Nephron (organoid): ENCODE results near the gene OGDH.
"Not testable (repeated sequence)": the region's sequence is repeated elsewhere in the genome, so short reads cannot be mapped to it uniquely, and the experiment has no call there.

ENCODE experiments used
- H3K27ac Mint-ChIP-seq, 3 experiments: 2 replicates each; pipeline ENCODE4 v1.8.0; 2020; ENCODE audit warnings: mixed read lengths in 3 of 3, mild to moderate bottlenecking in 2 of 3, moderate library complexity in 1 of 3
- H3K27me3 Mint-ChIP-seq: 2 replicates; pipeline ENCODE4 v1.8.0; 2021; ENCODE audit warnings: low read depth, mild to moderate bottlenecking, moderate library complexity, mixed read lengths
- H3K36me3 Mint-ChIP-seq: 2 replicates; pipeline ENCODE4 v1.8.0; 2020; ENCODE audit warnings: low read depth, mixed read lengths
- H3K4me1 Mint-ChIP-seq: 2 replicates; pipeline ENCODE4 v1.8.0; 2020; ENCODE audit warnings: mixed read lengths
- H3K4me3 Mint-ChIP-seq, 3 experiments: 2 replicates each; pipeline ENCODE4 v1.8.0; 2020; ENCODE audit warnings: mild to moderate bottlenecking in 3 of 3, mixed read lengths in 3 of 3, moderate library complexity in 2 of 3
- H3K9me3 Mint-ChIP-seq: 2 replicates; pipeline ENCODE4 v1.8.0; 2020; ENCODE audit warnings: mixed read lengths
- TF ChIP-seq, protein P1 (sequence below), 3 experiments: fragments of 200-600 bp; sonication (generic); IDR thresholded peaks; one replicate each; pipeline ENCODE4 v1.5.0; 2021; ENCODE audit warnings: antibody characterized with exemption in 3 of 3; ENCODE audit not compliant: unreplicated experiment in 3 of 3

OGDH gene

DNA sequence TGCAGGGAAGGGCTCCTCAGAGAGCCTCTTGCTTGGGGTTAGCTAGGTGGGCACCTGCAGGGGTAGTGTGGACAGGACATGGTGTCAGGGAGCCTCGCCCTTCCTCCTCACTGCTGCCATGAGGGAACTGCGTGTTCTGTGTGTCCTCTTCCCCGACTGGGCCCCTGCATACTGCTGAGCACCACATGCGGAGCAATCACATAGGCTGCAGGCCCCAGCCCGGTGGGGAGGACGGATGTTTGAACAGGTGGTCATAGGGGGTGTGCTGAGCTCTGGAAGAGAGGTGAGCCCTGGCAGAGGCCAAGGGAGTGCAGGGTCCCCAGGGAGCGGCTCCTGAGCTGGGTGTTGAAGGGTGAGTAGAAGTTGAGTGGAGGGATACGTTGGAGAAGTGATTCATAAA, 93.9 kb downstream of the OGDH start:
- peaks cover 3% of the 10 kb centered on the region for H3K9me3 Mint-ChIP-seq
- no peak overlapping the region for H3K27ac Mint-ChIP-seq
- TF ChIP-seq, protein P1, sequence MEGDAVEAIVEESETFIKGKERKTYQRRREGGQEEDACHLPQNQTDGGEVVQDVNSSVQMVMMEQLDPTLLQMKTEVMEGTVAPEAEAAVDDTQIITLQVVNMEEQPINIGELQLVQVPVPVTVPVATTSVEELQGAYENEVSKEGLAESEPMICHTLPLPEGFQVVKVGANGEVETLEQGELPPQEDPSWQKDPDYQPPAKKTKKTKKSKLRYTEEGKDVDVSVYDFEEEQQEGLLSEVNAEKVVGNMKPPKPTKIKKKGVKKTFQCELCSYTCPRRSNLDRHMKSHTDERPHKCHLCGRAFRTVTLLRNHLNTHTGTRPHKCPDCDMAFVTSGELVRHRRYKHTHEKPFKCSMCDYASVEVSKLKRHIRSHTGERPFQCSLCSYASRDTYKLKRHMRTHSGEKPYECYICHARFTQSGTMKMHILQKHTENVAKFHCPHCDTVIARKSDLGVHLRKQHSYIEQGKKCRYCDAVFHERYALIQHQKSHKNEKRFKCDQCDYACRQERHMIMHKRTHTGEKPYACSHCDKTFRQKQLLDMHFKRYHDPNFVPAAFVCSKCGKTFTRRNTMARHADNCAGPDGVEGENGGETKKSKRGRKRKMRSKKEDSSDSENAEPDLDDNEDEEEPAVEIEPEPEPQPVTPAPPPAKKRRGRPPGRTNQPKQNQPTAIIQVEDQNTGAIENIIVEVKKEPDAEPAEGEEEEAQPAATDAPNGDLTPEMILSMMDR (IDR thresholded peaks at IDR 0.05; ENCODE audit: unreplicated experiment in 3 of 3): no peak
- H3K27me3 Mint-ChIP-seq: no peaks in the 10 kb centered on the region
- H3K4me1 Mint-ChIP-seq: no peaks in the 10 kb centered on the region
- H3K4me3 Mint-ChIP-seq: no peak overlapping the region
- H3K36me3 Mint-ChIP-seq: peaks cover 83% of the 10 kb centered on the region

DNA sequence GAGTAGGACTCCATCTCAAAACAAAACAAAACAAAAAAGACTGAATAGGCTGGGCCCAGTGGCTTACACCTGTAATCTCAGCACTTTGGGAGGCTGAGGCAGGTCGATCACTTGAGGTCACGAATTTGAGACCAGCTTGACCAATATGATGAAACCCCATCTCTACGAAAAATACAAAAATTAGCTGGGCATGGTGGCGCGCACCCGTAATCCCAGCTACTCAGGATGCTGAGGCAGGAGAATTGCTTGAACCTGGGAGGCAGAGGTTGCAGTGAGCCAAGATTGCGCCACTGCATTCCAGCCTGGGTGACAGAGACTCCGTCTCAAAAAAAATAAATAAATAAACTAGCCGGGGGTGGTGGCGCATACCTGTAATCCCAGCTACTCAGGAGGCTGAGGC, 97.0 kb downstream of the OGDH start:
- H3K9me3 Mint-ChIP-seq, H3K27me3 Mint-ChIP-seq, H3K4me3 Mint-ChIP-seq, H3K27ac Mint-ChIP-seq, H3K4me1 Mint-ChIP-seq: not testable (repeated sequence)
- H3K36me3 Mint-ChIP-seq: peaks cover 69% of the 10 kb centered on the region

DNA sequence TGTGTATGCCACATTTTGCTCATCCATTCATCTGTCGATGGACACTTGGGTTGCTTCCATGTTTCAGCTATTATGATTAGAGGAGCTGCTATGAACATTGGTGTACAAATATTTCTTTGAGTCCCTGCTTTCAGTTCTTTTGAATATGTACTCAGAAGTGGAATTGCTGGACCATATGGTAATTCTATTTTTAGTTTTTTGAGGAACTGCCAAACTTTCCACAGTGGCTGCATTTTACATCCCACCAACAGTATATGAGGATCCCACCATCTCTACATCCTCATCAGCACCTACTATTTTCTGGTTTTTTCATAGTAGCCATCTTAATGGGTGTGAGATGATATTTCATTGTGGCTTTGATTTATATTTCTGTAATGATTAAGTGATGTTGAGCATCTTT, 97.5 kb downstream of the OGDH start:
- H3K36me3 Mint-ChIP-seq: peaks cover 67% of the 10 kb centered on the region
- no peaks in the 10 kb centered on the region for H3K4me1 Mint-ChIP-seq
- H3K27me3 Mint-ChIP-seq: no peaks in the 10 kb centered on the region
- no peak overlapping the region for H3K4me3 Mint-ChIP-seq
- H3K9me3 Mint-ChIP-seq: peaks cover 2% of the 10 kb centered on the region
- no peak overlapping the region for H3K27ac Mint-ChIP-seq
- TF ChIP-seq, protein P1 (IDR thresholded peaks at IDR 0.05; ENCODE audit: unreplicated experiment in 3 of 3): no peak

DNA sequence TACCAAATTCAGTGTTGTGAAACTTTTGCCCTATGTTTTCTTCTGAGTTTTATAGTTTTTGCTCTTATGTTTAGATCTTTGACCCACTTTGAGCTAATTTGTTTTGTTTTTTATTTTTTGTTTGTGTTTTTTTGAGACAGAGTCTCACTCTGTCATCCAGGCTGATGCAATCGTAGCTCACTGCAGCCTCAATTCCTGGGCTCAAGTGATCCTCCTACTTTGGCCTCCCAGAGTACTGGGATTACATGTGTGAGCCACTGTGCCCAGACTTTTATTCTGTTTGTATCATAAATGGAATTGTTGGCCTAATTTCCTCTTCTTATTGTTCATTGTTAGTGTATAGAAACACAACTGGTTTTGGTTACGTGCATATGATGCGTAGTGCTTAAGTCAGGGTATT, 99.0 kb downstream of the OGDH start:
- Mint-ChIP-seq H3K4me1 (no peaks in the 10 kb centered on the region), H3K9me3 (peaks cover 2% of the 10 kb centered on the region), H3K27me3 (no peaks in the 10 kb centered on the region), H3K27ac (no peak overlapping the region), H3K4me3 (no peak overlapping the region), H3K36me3 (peaks cover 58% of the 10 kb centered on the region)
- TF ChIP-seq, protein P1 (IDR thresholded peaks at IDR 0.05; ENCODE audit: unreplicated experiment in 3 of 3): no peak

DNA sequence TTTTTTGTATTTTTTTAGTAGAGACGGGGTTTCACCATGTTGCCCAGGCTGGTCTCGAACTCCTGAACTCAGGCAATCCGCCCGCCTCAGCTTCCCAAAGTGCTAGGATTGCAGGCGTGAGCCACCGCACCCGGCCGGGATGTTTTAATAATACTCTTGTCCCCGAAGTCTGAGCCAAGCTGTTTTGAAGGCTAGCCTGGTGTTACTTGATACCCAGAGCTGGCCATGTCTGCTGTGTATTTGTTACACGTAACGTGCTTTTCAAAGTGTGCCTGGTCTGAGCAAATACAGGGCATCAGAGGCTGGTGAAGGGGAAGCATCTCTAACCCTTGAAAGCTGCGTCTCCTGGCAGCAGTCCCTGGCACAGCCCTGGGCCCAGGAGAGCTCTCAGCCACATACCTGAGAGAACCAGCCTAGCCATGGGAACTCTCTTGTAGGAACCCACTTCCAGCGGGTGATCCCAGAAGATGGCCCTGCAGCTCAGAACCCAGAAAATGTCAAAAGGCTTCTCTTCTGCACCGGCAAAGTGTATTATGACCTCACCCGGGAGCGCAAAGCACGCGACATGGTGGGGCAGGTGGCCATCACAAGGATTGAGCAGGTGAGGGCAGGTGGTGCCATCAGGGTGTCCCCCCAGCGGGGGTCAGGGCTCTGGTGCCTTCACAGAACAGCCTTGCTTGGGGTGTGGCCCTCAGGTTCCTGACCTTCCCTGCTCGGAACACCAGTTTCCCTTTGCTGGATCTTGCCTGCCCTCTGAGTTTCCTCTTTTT, 100.5 kb downstream of the OGDH start:
- TF ChIP-seq, protein P1 (IDR thresholded peaks at IDR 0.05; ENCODE audit: unreplicated experiment in 3 of 3): no peak
- H3K4me1 Mint-ChIP-seq: no peaks in the 10 kb centered on the region
- no peak overlapping the region for H3K27ac Mint-ChIP-seq
- H3K4me3 Mint-ChIP-seq: no peak overlapping the region
- H3K27me3 Mint-ChIP-seq: no peaks in the 10 kb centered on the region
- H3K36me3 Mint-ChIP-seq: peaks cover 42% of the 10 kb centered on the region
- H3K9me3 Mint-ChIP-seq: peaks cover 2% of the 10 kb centered on the region

DNA sequence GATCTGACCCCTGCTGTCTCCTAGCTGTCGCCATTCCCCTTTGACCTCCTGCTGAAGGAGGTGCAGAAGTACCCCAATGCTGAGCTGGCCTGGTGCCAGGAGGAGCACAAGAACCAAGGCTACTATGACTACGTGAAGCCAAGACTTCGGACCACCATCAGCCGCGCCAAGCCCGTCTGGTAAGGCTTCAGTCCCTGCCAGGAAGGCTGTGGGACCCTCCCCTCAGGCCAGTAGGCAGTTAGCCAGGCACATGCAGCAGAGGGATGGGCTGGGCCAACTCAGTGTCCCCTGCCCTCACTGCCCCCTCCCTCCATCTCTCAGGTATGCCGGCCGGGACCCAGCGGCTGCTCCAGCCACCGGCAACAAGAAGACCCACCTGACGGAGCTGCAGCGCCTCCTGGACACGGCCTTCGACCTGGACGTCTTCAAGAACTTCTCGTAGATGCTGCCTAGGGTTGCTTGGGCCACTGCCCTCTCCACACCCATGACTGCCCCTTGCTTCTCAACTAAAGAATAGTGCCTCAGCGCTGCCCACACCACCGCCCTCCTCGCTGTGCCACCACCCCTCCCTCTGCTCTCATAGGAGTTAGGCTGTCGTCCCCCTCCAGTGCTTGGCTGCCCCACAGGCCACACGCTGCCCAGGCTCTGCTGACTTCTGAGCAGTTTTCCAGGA, 101.3 kb downstream of the OGDH start:
- Mint-ChIP-seq H3K36me3 (peaks cover 38% of the 10 kb centered on the region), H3K27me3 (no peaks in the 10 kb centered on the region), H3K9me3 (peaks cover 2% of the 10 kb centered on the region), H3K27ac (no peak overlapping the region), H3K4me3 (no peak overlapping the region), H3K4me1 (no peaks in the 10 kb centered on the region)
- TF ChIP-seq, protein P1 (IDR thresholded peaks at IDR 0.05; ENCODE audit: unreplicated experiment in 3 of 3): no peak
